Mesothelial cell of epicardium (in vitro differentiated cells): Measurements from ENCODE around the gene GALR2. TPM values are rescaled to one million over a fixed set of nuclear protein-coding genes. Genes with fewer than 3 reads are reported as not detected.
"Not testable (repeated sequence)": the region's sequence is repeated elsewhere in the genome, so short reads cannot be mapped to it uniquely, and the experiment has no call there.

Experiments used
- DNase-seq, 2 experiments: peaks; one replicate each; pipeline ENCODE4 v3.0.0; 2021; ENCODE audit warnings: low spot score in 2 of 2; ENCODE audit not compliant: unreplicated experiment in 2 of 2
- H3K27ac Mint-ChIP-seq: 2 replicates; pipeline ENCODE4 v1.8.0; 2021; ENCODE audit warnings: mixed read lengths
- H3K27me3 Mint-ChIP-seq: 2 replicates; pipeline ENCODE4 v1.8.0; 2021; ENCODE audit warnings: low read depth, mixed read lengths
- H3K36me3 Mint-ChIP-seq: 2 replicates; pipeline ENCODE4 v1.8.0; 2021; ENCODE audit warnings: mixed read lengths
- H3K4me1 Mint-ChIP-seq: 2 replicates; pipeline ENCODE4 v1.8.0; 2021; ENCODE audit warnings: mixed read lengths
- H3K4me3 Mint-ChIP-seq: 2 replicates; pipeline ENCODE4 v1.8.0; 2021; ENCODE audit warnings: mild to moderate bottlenecking, moderate library complexity, mixed read lengths
- H3K9me3 Mint-ChIP-seq: 2 replicates; pipeline ENCODE4 v1.8.0; 2021; ENCODE audit warnings: mixed read lengths
- total RNA-seq: library from RNA; stranded (reverse); gene quantifications from 3 replicates; pipeline ENCODE4 v1.2.1, GENCODE V29; 2021
- TF ChIP-seq, protein P1 (sequence below): fragments of 200-600 bp; sonication (generic); IDR thresholded peaks from one replicate; pipeline ENCODE4 v1.5.0; 2021; ENCODE audit warnings: antibody characterized with exemption; ENCODE audit not compliant: unreplicated experiment

Gene GALR2
- total RNA-seq, 1 donor from 2014 or later, result not detected

DNA sequence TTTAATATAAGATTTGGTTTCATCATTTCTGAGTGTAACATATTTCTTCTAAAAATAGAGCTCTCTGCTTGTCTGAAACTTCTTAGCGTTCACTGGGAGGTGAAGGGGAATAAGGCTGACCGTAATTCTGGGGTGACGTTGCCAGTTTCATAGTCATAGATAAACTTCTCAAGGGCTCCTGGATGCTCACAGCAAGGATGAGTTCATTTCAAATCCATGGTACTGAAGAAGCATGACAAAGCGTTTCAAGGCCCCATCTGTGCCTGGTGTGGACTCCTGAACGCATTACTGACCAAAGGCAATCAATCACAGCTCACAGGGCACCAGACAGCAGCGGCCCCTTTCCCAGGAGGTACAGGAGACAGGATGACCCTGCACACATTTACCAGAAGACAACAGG, 35.5 kb upstream of the GALR2 start:
- no peak for DNase-seq
- Mint-ChIP-seq H3K4me3 (no peak overlapping the region), H3K4me1 (peaks cover 3% of the 10 kb centered on the region), H3K27me3 (no peaks in the 10 kb centered on the region), H3K36me3 (peaks cover 45% of the 10 kb centered on the region), H3K27ac (no peak overlapping the region), H3K9me3 (no peaks in the 10 kb centered on the region)
- TF ChIP-seq, protein P1, sequence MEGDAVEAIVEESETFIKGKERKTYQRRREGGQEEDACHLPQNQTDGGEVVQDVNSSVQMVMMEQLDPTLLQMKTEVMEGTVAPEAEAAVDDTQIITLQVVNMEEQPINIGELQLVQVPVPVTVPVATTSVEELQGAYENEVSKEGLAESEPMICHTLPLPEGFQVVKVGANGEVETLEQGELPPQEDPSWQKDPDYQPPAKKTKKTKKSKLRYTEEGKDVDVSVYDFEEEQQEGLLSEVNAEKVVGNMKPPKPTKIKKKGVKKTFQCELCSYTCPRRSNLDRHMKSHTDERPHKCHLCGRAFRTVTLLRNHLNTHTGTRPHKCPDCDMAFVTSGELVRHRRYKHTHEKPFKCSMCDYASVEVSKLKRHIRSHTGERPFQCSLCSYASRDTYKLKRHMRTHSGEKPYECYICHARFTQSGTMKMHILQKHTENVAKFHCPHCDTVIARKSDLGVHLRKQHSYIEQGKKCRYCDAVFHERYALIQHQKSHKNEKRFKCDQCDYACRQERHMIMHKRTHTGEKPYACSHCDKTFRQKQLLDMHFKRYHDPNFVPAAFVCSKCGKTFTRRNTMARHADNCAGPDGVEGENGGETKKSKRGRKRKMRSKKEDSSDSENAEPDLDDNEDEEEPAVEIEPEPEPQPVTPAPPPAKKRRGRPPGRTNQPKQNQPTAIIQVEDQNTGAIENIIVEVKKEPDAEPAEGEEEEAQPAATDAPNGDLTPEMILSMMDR, result no peak

DNA sequence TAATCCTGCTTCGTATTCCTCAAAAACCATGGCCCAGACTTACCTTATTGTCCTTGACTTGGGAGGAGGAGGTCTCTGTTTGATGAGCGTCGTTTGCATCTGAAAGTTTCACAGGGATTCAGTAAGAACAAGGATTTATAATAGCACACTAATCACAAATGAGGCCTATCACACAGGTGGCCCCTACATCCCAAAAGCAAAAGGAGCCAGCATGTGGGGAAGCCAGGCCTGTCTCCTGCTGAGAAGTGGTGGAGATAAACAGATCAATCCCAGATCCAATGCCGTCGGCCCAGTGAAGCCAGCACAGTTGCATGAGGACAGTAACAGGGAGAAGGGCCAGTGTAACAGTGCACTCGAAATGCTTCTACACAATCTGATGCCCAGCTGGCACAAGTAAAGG, 34.2 kb upstream of the GALR2 start:
- no peaks in the 10 kb centered on the region for H3K27me3 Mint-ChIP-seq
- peaks cover 3% of the 10 kb centered on the region for H3K4me1 Mint-ChIP-seq
- H3K4me3 Mint-ChIP-seq, result no peak overlapping the region
- no peaks in the 10 kb centered on the region for H3K9me3 Mint-ChIP-seq
- DNase-seq, result no peak
- no peak overlapping the region for H3K27ac Mint-ChIP-seq
- TF ChIP-seq, protein P1, result no peak
- peaks cover 55% of the 10 kb centered on the region for H3K36me3 Mint-ChIP-seq

DNA sequence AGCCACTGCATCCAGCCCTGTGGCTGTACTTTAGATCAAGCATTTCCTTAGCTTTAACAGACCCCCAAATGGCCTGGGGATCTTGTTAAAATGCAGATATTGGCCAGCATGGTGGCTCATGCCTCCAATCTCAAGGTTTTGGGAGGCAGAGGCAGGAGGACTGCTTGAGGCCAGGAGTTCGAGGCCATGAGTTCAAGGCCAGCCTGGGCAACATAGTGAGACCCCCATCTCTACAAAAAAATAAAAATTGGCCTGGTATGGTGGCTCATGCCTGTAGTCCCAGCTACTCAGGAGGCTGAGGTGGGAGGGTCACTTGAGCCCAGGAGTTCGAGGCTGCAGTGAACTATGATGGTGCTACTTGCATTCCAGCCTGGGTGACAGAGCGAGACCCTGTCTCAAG, 31.7 kb upstream of the GALR2 start:
- H3K4me3 Mint-ChIP-seq, H3K4me1 Mint-ChIP-seq, H3K27me3 Mint-ChIP-seq, H3K9me3 Mint-ChIP-seq, DNase-seq, H3K27ac Mint-ChIP-seq: not testable (repeated sequence)
- H3K36me3 Mint-ChIP-seq, result peaks cover 66% of the 10 kb centered on the region

DNA sequence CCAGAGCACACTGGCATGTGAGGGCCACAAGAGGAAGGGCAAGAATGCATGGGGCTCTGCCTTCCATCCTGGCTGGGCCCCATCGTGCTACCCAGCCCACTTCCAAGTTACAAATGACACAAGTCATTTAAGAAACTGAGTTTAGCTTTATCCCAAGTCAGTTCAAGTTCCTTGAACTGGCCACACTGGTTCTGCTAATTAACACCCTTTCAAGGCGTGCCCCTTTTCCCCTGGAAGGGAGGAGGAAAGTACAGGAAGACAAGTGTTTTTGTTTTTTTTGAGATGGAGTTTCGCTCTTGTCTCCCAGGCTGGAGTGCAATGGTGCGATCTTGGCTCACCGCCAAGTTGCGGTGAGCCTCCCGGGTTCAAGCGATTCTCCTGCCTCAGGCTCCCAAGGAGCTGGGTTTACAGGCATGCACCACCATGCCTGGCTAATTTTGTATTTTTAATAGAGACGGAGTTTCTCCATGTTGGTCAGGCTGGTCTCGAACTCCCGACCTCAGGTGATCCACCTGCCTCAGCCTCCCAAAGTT, 30.0 kb upstream of the GALR2 start:
- not testable (repeated sequence) for H3K4me3 Mint-ChIP-seq, H3K4me1 Mint-ChIP-seq, H3K27ac Mint-ChIP-seq, H3K9me3 Mint-ChIP-seq, DNase-seq, H3K27me3 Mint-ChIP-seq
- H3K36me3 Mint-ChIP-seq, result peaks cover 63% of the 10 kb centered on the region

DNA sequence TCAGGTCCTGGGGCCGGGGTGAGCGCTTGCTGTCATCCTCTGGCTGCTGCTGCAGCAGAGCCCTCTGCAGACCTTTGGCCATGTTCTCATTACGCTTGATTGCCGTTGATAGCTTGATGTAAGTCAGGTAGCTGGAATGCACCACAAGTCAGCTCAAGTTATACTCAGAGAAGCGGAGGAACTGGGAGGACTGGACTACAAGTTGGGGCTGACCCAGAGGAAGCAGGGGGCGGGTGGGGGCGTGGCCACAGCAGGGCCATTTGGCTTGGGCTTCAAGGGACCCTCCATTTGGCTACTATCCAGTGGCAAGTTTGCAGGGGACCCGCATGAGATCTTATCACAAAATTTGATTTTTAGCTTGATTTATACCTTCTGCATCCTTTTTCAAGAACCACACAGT, 28.5 kb upstream of the GALR2 start:
- TF ChIP-seq, protein P1, result no peak
- Mint-ChIP-seq H3K27me3 (no peaks in the 10 kb centered on the region), H3K27ac (no peak overlapping the region), H3K4me3 (no peak overlapping the region), H3K36me3 (peaks cover 60% of the 10 kb centered on the region), H3K9me3 (no peaks in the 10 kb centered on the region), H3K4me1 (no peaks in the 10 kb centered on the region)
- no peak for DNase-seq

DNA sequence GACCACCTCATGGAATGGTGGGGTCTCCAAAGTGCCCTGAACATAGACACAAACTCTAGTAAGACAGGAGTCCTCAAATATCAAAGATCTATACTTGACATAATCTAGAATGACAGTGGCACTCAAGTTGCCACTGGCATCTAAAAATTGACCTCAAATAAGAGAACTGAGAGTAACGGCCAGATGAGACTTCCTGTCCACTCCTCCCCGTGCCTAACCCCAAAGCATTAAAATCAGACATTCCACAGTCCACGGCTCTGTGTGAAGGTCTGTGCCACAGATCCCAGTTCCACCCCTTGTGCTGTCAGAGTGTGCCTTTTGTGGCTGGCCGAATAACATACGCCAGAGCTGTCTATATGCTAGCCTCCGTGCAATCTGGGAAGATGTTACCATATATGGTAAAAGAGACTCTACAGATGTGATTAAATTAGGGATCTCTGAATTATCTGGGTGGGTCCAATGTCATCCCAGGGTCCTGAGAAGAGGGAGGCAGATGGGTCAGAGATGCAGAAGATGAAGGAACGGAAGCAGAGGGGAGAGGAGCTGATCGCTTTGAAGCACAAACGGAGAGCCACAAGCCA, 26.5 kb upstream of the GALR2 start:
- Mint-ChIP-seq H3K27me3 (no peaks in the 10 kb centered on the region), H3K4me1 (peaks cover 3% of the 10 kb centered on the region), H3K4me3 (no peak overlapping the region), H3K9me3 (no peaks in the 10 kb centered on the region), H3K36me3 (peaks cover 56% of the 10 kb centered on the region), H3K27ac (no peak overlapping the region)
- no peak for DNase-seq
- TF ChIP-seq, protein P1, result no peak

DNA sequence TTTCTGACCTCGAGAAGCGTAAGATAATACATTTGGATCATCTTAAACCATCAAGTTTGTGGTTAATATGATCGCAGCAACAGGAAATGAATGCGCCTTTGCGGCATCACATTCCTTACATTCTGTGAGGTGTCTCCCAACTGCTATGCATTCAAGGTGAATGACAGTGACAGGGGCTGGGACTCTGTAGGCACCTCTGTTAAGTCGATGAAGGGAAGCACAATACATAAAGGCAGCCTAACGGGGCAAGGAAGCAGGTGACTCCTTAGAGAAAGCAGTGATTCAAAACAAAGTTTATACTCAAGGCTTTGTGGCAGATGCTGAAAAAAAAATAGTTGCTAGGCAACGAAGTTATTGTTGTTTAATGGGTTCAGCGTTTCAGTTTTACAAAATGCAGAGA, 25.9 kb upstream of the GALR2 start:
- H3K36me3 Mint-ChIP-seq, result peaks cover 54% of the 10 kb centered on the region
- H3K27ac Mint-ChIP-seq, result no peak overlapping the region
- no peaks in the 10 kb centered on the region for H3K9me3 Mint-ChIP-seq
- peaks cover 5% of the 10 kb centered on the region for H3K4me1 Mint-ChIP-seq
- H3K27me3 Mint-ChIP-seq, result no peaks in the 10 kb centered on the region
- TF ChIP-seq, protein P1, result no peak
- no peak for DNase-seq
- no peak overlapping the region for H3K4me3 Mint-ChIP-seq
